Transverse colon (tissue), 3 donors: ENCODE data around the gene ACKR3.

Experiments
- POLR2A ChIP-seq: fragments of 450-650 bp; IDR thresholded peaks from one replicate; pipeline ENCODE4 v1.6.1; 2016; ENCODE audit warnings: antibody characterized with exemption, mild to moderate bottlenecking, moderate library complexity
- POLR2AphosphoS5 ChIP-seq, 3 donors: sonication (generic); formaldehyde crosslinking; IDR thresholded peaks; one replicate each; pipeline ENCODE4 v1.6.1; 2016; ENCODE audit warnings: antibody characterized with exemption in 3 of 3

DNA sequence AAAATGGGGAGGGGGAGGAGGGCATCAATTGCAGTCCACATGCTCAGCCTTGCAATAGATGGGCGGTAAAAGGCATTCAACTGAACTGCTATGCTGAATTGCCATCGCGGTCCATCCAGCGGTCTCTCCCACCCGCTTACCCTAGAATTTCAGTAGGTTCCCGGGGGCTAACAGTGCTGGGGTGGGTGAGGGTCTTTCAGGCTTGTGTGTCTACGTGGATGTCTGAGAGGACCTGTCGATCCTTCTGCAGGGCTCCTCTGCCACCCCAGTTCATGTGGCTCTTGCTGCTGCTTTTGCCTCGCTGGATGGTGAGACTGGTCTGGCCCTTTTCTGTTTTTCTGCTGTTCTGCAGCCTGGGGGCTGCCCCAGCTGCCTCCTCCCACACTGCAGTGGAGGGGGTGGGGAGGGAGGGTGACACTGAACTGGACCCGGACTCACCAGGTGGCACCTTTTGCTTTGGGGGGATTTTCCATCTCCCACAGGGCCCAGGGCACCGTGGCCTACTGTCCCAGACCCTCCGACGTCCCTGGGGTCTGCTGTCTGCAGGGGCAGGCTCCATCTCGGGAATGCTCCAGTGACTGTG is 14.1 kb downstream of the ACKR3 start:
- TF ChIP-seq POLR2AphosphoS5 (IDR thresholded peaks at IDR 0.05) = no peak
- TF ChIP-seq POLR2A = no peak
